ENCODE data around the gene MGMT.

MGMT gene

GRCh38 chr10:129656642-129657041, 189.6 kb downstream of the MGMT start:
- ATAC-seq (ENCODE audit: low read depth) (no peak), DNase-seq (ENCODE audit: low spot score in 2 of 2) (no peak)
- Mint-ChIP-seq H3K9me3 (no peaks in the 10 kb centered on the region), H3K4me1 (no peaks in the 10 kb centered on the region), H3K27ac (no peak overlapping the region), H3K27me3 (no peaks in the 10 kb centered on the region), H3K4me3 (no peak overlapping the region), H3K36me3 (peaks cover 12% of the 10 kb centered on the region)

GRCh38 chr10:129657297-129658017, 190.4 kb downstream of the MGMT start:
- ATAC-seq (ENCODE audit: low read depth) (no peak), DNase-seq (ENCODE audit: low spot score in 2 of 2) (no peak)
- no peak overlapping the region for H3K27ac Mint-ChIP-seq
- H3K36me3 Mint-ChIP-seq, result peaks cover 19% of the 10 kb centered on the region
- H3K4me1 Mint-ChIP-seq, result no peaks in the 10 kb centered on the region
- no peak overlapping the region for H3K4me3 Mint-ChIP-seq
- H3K9me3 Mint-ChIP-seq, result peaks cover 2% of the 10 kb centered on the region
- H3K27me3 Mint-ChIP-seq, result no peaks in the 10 kb centered on the region

- Mint-ChIP-seq H3K36me3 (peaks cover 24% of the 10 kb centered on the region), H3K27me3 (no peaks in the 10 kb centered on the region), H3K9me3 (peaks cover 3% of the 10 kb centered on the region), H3K27ac (no peak overlapping the region), H3K4me1 (no peaks in the 10 kb centered on the region), H3K4me3 (no peak overlapping the region)
- no peak for ATAC-seq (ENCODE audit: low read depth)
- DNase-seq (ENCODE audit: low spot score in 2 of 2), result no peak
These were observed 191.5 kb downstream of the MGMT start for GRCh38 chr10:129658376-129659072.

- peaks cover 7% of the 10 kb centered on the region for H3K9me3 Mint-ChIP-seq
- no peaks in the 10 kb centered on the region for H3K4me1 Mint-ChIP-seq
- DNase-seq (ENCODE audit: low spot score in 2 of 2) (no peak), ATAC-seq (ENCODE audit: low read depth) (no peak)
- H3K27ac Mint-ChIP-seq, result no peak overlapping the region
- H3K4me3 Mint-ChIP-seq, result no peak overlapping the region
- peaks cover 30% of the 10 kb centered on the region for H3K36me3 Mint-ChIP-seq
- H3K27me3 Mint-ChIP-seq, result no peaks in the 10 kb centered on the region
These were observed 192.6 kb downstream of the MGMT start for GRCh38 chr10:129659508-129660268.

GRCh38 chr10:129660569-129660968, 193.5 kb downstream of the MGMT start:
- ATAC-seq (ENCODE audit: low read depth) (no peak), DNase-seq (ENCODE audit: low spot score in 2 of 2) (no peak)
- Mint-ChIP-seq H3K4me3 (no peak overlapping the region), H3K36me3 (peaks cover 36% of the 10 kb centered on the region), H3K9me3 (peaks cover 10% of the 10 kb centered on the region), H3K27ac (no peak overlapping the region), H3K4me1 (peaks cover 4% of the 10 kb centered on the region), H3K27me3 (no peaks in the 10 kb centered on the region)

- Mint-ChIP-seq H3K36me3 (peaks cover 44% of the 10 kb centered on the region), H3K4me3 (no peak overlapping the region), H3K4me1 (peaks cover 5% of the 10 kb centered on the region), H3K27me3 (no peaks in the 10 kb centered on the region), H3K27ac (no peak overlapping the region), H3K9me3 (peaks cover 10% of the 10 kb centered on the region)
- DNase-seq (ENCODE audit: low spot score in 2 of 2) (no peak), ATAC-seq (ENCODE audit: low read depth) (no peak)
These were observed 195.4 kb downstream of the MGMT start for GRCh38 chr10:129662426-129662825.

- H3K4me3 Mint-ChIP-seq, result no peak overlapping the region
These were observed 203.1 kb downstream of the MGMT start for GRCh38 chr10:129670124-129670523.

GRCh38 chr10:129673292-129673691, 206.3 kb downstream of the MGMT start:
- Mint-ChIP-seq H3K36me3 (peaks cover 35% of the 10 kb centered on the region), H3K4me3 (no peak overlapping the region), H3K9me3 (peaks cover 2% of the 10 kb centered on the region), H3K4me1 (peaks cover 17% of the 10 kb centered on the region), H3K27me3 (no peaks in the 10 kb centered on the region), H3K27ac (no peak overlapping the region)
- DNase-seq (ENCODE audit: low spot score in 2 of 2) (no peak), ATAC-seq (ENCODE audit: low read depth) (no peak)

More at GRCh38 chr10:129670124-129670523, 203.1 kb downstream of the MGMT start:
- ATAC-seq (ENCODE audit: low read depth), result no peak
- Mint-ChIP-seq H3K27ac (no peak overlapping the region), H3K9me3 (peaks cover 8% of the 10 kb centered on the region), H3K27me3 (no peaks in the 10 kb centered on the region), H3K36me3 (peaks cover 48% of the 10 kb centered on the region), H3K4me1 (peaks cover 13% of the 10 kb centered on the region)
- DNase-seq (ENCODE audit: low spot score in 2 of 2), result no peak

GRCh38 chr10:129675027-129675769, 208.2 kb downstream of the MGMT start:
- ATAC-seq (ENCODE audit: low read depth) (no peak), DNase-seq (ENCODE audit: low spot score in 2 of 2) (no peak)
- Mint-ChIP-seq H3K27me3 (no peaks in the 10 kb centered on the region), H3K4me3 (no peak overlapping the region), H3K36me3 (peaks cover 26% of the 10 kb centered on the region), H3K4me1 (peaks cover 17% of the 10 kb centered on the region), H3K27ac (no peak overlapping the region), H3K9me3 (no peaks in the 10 kb centered on the region)

GRCh38 chr10:129676014-129676413, 209.0 kb downstream of the MGMT start:
- no peak for DNase-seq (ENCODE audit: low spot score in 2 of 2)
- no peaks in the 10 kb centered on the region for H3K9me3 Mint-ChIP-seq
- H3K4me3 Mint-ChIP-seq, result no peak overlapping the region
- H3K4me1 Mint-ChIP-seq, result peaks cover 22% of the 10 kb centered on the region
- H3K36me3 Mint-ChIP-seq, result peaks cover 27% of the 10 kb centered on the region
- no peaks in the 10 kb centered on the region for H3K27me3 Mint-ChIP-seq
- no peak overlapping the region for H3K27ac Mint-ChIP-seq
- ATAC-seq (ENCODE audit: low read depth), result no peak

GRCh38 chr10:129677377-129677927, 210.4 kb downstream of the MGMT start:
- DNase-seq (ENCODE audit: low spot score in 2 of 2), result no peak
- Mint-ChIP-seq H3K4me1 (peaks cover 24% of the 10 kb centered on the region), H3K36me3 (peaks cover 25% of the 10 kb centered on the region), H3K9me3 (no peaks in the 10 kb centered on the region), H3K4me3 (no peak overlapping the region), H3K27ac (no peak overlapping the region), H3K27me3 (no peaks in the 10 kb centered on the region)
- ATAC-seq (ENCODE audit: low read depth), result no peak

- no peak for DNase-seq (ENCODE audit: low spot score in 2 of 2)
- Mint-ChIP-seq H3K9me3 (no peaks in the 10 kb centered on the region), H3K4me1 (peaks cover 24% of the 10 kb centered on the region), H3K27ac (no peak overlapping the region), H3K36me3 (peaks cover 23% of the 10 kb centered on the region), H3K4me3 (no peak overlapping the region), H3K27me3 (no peaks in the 10 kb centered on the region)
- ATAC-seq (ENCODE audit: low read depth), result no peak
These were observed 211.1 kb downstream of the MGMT start for GRCh38 chr10:129678186-129678585.

- no peaks in the 10 kb centered on the region for H3K9me3 Mint-ChIP-seq
- peaks cover 24% of the 10 kb centered on the region for H3K4me1 Mint-ChIP-seq
- H3K4me3 Mint-ChIP-seq, result no peak overlapping the region
- DNase-seq (ENCODE audit: low spot score in 2 of 2), result no peak
- H3K27me3 Mint-ChIP-seq, result no peaks in the 10 kb centered on the region
- H3K36me3 Mint-ChIP-seq, result peaks cover 20% of the 10 kb centered on the region
- no peak for ATAC-seq (ENCODE audit: low read depth)
- no peak overlapping the region for H3K27ac Mint-ChIP-seq
These were observed 212.2 kb downstream of the MGMT start for GRCh38 chr10:129679207-129679606.
